Adrenal gland (tissue), 12 donors: ENCODE data around the gene PTTG1IP. TPM values are rescaled to one million over a fixed set of nuclear protein-coding genes. Genes with fewer than 3 reads are reported as not detected.

Source experiments
- DNase-seq, 7 donors: peaks; one replicate each; pipeline ENCODE4 v3.0.0-alpha.2; 2019 to 2020
- H3K27ac ChIP-seq, 5 donors: fragments of 200-600 bp; sonication (generic) in 4 of 5; 1 replicate in 3 of 5; 2 replicates in 2 of 5; pipeline versions ENCODE4 v1.5.1 to v1.8.0; 2016 to 2020; ENCODE audit warnings: mild to moderate bottlenecking in 1 of 5
- H3K27me3 ChIP-seq: fragments of 200-600 bp; 2 replicates; pipeline ENCODE4 v1.8.0; 2021
- H3K36me3 ChIP-seq, 2 donors: fragments of 200-600 bp; replicated peaks in 1 of 2; 1 replicate in 1 of 2; 2 replicates in 1 of 2; pipeline versions ENCODE4 v1.5.1 to v1.8.0; 2018 to 2022
- H3K4me1 ChIP-seq, 2 donors: fragments of 200-600 bp; replicated peaks in 1 of 2; 1 replicate in 1 of 2; 2 replicates in 1 of 2; pipeline versions ENCODE4 v1.5.1 to v1.8.0; 2018 to 2021
- H3K4me3 ChIP-seq, 4 donors: fragments of 200-600 bp; sonication (generic) in 3 of 4; one replicate each; pipeline ENCODE4 v1.5.1; 2016 to 2018
- H3K9me3 ChIP-seq, 3 donors: fragments of 200-600 bp; sonication (generic) in 1 of 3; replicated peaks in 1 of 3; 1 replicate in 2 of 3; 2 replicates in 1 of 3; pipeline versions ENCODE4 v1.5.1 to v1.8.0; 2016 to 2021
- POLR2A ChIP-seq, 2 donors: fragments of 450-650 bp; IDR thresholded peaks; one replicate each; pipeline ENCODE4 v1.6.1; 2017; ENCODE audit warnings: antibody characterized with exemption in 2 of 2, mild to moderate bottlenecking in 2 of 2, moderate library complexity in 1 of 2
- WGBS, 4 donors: extraction: QIAGEN DNeasy Blood & Tissue Kit in 2 of 4; methylation state at CpG; one replicate each; pipeline versions ENCODE4 v1.1.5 to v1.1.7; 2013 to 2017; 5-methylcytosine and 5-hydroxymethylcytosine counted together
- intact Hi-C, 2 donors: fragments of 100-400 bp; cut with DNase I; formaldehyde crosslinking; loops; one replicate each; pipeline versions ENCODE4 v1.14.1 to v1.15.0; 2022 to 2023
- polyA plus RNA-seq, 3 donors: library from polyadenylated mRNA; stranded (reverse); fragments of 200-250 nt in 2 of 3; fragments of 350-450 nt in 1 of 3; fragmentation: Illumina TruSeq in 1 of 3; extraction: RNeasy Lipid Tissue Mini Kit (QIAGEN cat#74804) in 1 of 3; gene quantifications; one replicate each; pipeline ENCODE4 v1.2.3, GENCODE V29; 2013 to 2014
- total RNA-seq, 9 donors: library from RNA; depleted of rRNA in 4 of 9; stranded (reverse); fragments of >200 nt in 4 of 9; fragments of 120-200 nt in 1 of 9; fragmentation: NEBNext Ultra II Directional in 1 of 9; extraction: Animal tissue kit (Norgen Biotek cat#: 25700) in 1 of 9; gene quantifications; one replicate each; pipeline versions ENCODE4 v1.1.0 to v1.2.4, GENCODE V29; 2013 to 2023
- TF ChIP-seq, protein P1 (sequence below), 6 experiments: fragments of 450-650 bp in 4 of 6; fragments of 200-600 bp in 2 of 6; sonication (generic) in 1 of 6; IDR thresholded peaks; 1 replicate in 5 of 6; 2 replicates in 1 of 6; pipeline versions ENCODE4 v1.5.1 to v1.8.0; 2016 to 2021; ENCODE audit warnings: antibody characterized with exemption in 6 of 6, mild to moderate bottlenecking in 2 of 6, moderate library complexity in 1 of 6
- donor health status: healthy with polysubstance abuse.
- donor health status: Bipolar disorder and iron deficiency.
- donor health status: DM: yes; HTN: yes; CAD: no.
- donor health status: DM: no; HTN: no; CAD: no.
- donor health status: DM: no; HTN: no; CAD: no.
- donor health status: DM: yes; HTN: yes; CAD: no.

The PTTG1IP gene
- total and polyA plus RNA-seq, 12 donors, result 110 to 467 (median 215) TPM

DNA sequence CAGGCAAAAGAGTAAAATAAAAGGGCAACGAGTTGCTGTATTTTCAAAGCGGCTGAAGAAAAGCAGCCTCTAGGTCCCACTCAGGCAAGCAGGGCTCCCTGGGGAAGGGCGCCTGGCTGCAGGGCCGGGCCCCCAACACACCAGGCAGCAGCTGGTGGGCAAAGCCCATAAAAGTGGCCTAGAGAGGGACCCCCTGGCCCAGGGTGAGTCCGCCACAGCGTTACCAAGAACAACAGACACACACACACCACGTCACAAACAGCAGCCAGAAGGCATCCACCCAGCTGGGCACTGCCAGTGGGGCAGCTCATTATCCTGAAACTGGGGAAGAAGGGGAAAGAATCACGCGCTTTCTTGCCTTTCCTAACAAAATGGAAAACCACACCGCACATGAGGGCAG lies 60.3 kb downstream of the PTTG1IP start:
- Histone ChIP-seq H3K4me1 (peaks cover 8 to 14% of the 10 kb centered on the region in 2 donors), H3K27ac (no peak overlapping the region), H3K36me3 (peaks cover 0 to 36% of the 10 kb centered on the region in 2 donors), H3K27me3 (no peaks in the 10 kb centered on the region), H3K9me3 (no peaks in the 10 kb centered on the region), H3K4me3 (no peak overlapping the region)
- no peak for DNase-seq
- no peak for TF ChIP-seq POLR2A (IDR thresholded peaks at IDR 0.05)
- TF ChIP-seq, protein P1, sequence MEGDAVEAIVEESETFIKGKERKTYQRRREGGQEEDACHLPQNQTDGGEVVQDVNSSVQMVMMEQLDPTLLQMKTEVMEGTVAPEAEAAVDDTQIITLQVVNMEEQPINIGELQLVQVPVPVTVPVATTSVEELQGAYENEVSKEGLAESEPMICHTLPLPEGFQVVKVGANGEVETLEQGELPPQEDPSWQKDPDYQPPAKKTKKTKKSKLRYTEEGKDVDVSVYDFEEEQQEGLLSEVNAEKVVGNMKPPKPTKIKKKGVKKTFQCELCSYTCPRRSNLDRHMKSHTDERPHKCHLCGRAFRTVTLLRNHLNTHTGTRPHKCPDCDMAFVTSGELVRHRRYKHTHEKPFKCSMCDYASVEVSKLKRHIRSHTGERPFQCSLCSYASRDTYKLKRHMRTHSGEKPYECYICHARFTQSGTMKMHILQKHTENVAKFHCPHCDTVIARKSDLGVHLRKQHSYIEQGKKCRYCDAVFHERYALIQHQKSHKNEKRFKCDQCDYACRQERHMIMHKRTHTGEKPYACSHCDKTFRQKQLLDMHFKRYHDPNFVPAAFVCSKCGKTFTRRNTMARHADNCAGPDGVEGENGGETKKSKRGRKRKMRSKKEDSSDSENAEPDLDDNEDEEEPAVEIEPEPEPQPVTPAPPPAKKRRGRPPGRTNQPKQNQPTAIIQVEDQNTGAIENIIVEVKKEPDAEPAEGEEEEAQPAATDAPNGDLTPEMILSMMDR (IDR thresholded peaks at IDR 0.05), result no peak
- intact Hi-C loops, result no loop called here
- 91 to 94% (median 93%) methylated on average over 8 to 10 of the region's 10 CpGs for WGBS, 4 donors

DNA sequence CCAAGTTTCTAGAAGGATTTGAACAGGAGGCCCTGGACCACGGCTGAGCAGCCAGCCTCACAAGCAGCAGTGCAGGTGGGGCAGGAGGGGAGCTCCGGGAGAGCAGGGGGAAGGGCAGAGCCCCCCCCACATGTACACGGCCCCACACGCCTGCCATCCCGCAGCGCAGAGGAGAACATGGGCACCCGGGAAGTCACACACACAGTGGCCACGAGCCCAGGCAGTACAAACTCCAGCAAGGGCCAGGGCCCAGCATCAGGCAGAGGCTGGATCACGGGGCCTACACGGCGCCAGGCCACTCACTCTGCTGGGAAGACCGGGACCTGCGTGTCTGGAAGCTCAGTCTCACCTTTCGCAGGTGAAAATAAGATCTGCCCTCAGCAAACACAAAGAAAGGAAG lies 60.9 kb downstream of the PTTG1IP start:
- intact Hi-C loops, result no loop called here
- Histone ChIP-seq H3K27me3 (no peaks in the 10 kb centered on the region), H3K36me3 (peaks cover 0 to 41% of the 10 kb centered on the region in 2 donors), H3K4me1 (peaks cover 8 to 14% of the 10 kb centered on the region in 2 donors), H3K4me3 (no peak overlapping the region), H3K9me3 (no peaks in the 10 kb centered on the region), H3K27ac (no peak overlapping the region)
- 92 to 95% (median 93%) methylated on average over 12 to 14 of the region's 14 CpGs for WGBS, 4 donors
- TF ChIP-seq POLR2A (IDR thresholded peaks at IDR 0.05), result no peak
- TF ChIP-seq, protein P1 (IDR thresholded peaks at IDR 0.05), result no peak
- no peak for DNase-seq

DNA sequence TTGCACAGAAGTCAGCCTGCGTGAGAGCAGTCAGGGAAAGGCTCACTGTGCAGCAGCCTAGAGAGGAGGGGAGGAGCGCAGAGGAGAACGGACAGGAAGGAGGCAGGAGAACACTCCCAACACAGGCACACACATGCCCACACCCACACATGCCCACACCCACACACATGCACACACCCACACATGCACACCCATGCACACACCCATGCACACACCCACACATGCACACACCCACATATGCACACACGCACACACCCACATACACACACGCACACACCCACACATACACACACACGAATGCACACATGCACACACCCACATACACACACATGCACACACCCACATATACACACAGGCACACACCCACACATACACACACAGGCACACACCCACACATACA lies 62.7 kb downstream of the PTTG1IP start:
- H3K4me1 ChIP-seq, result no peaks in the 10 kb centered on the region
- intact Hi-C loops, result no loop called here
- no peaks in the 10 kb centered on the region for H3K9me3 ChIP-seq
- 81 to 92% (median 87%) methylated on average over 3 to 6 of the region's 6 CpGs for WGBS, 4 donors
- no peaks in the 10 kb centered on the region for H3K27me3 ChIP-seq
- no peak overlapping the region for H3K27ac ChIP-seq
- TF ChIP-seq, protein P1 (IDR thresholded peaks at IDR 0.05), result no peak
- no peak for TF ChIP-seq POLR2A (IDR thresholded peaks at IDR 0.05)
- no peak for DNase-seq
- H3K36me3 ChIP-seq, result peaks cover 0 to 57% of the 10 kb centered on the region in 2 donors
- no peak overlapping the region for H3K4me3 ChIP-seq

DNA sequence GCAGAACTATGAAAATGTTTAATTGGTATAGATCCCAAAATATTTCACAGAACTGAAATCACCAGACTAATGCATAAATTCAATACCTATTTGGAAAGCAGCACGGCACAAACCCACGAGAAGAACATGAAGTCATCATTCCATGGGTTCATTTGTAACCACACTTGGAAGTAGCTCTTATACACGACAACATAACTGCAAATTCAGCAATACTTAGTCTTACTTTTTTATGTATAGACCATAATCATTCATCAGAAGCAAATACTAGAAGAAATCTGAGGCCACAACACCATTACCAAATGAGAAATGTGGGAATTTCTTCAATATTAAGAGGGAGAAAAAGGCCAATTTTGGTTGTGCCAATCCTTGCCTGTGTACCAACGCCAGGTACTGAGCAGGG lies 67.6 kb downstream of the PTTG1IP start:
- Histone ChIP-seq H3K4me1 (peaks cover 4 to 10% of the 10 kb centered on the region in 2 donors), H3K9me3 (no peaks in the 10 kb centered on the region), H3K36me3 (peaks cover 0 to 57% of the 10 kb centered on the region in 2 donors), H3K27me3 (no peaks in the 10 kb centered on the region), H3K27ac (no peak overlapping the region), H3K4me3 (no peak overlapping the region)
- WGBS, 4 donors, result 81 to 93% (median 89%) methylated on average over 4 of the region's 4 CpGs
- no peak for TF ChIP-seq POLR2A (IDR thresholded peaks at IDR 0.05)
- TF ChIP-seq, protein P1 (IDR thresholded peaks at IDR 0.05), result no peak
- DNase-seq, result no peak
- intact Hi-C loops, result no loop called here
